SU-DHL-6 (cell line): Measurements from ENCODE around the gene MS4A4A.

ENCODE experiments used
- H2AFZ ChIP-seq: fragments of 200-600 bp; sonication (generic); 2 replicates; pipeline ENCODE4 v1.6.1; 2014; ENCODE audit warnings: low read depth, mild to moderate bottlenecking, moderate library complexity, mixed read lengths, antibody characterized with exemption, low read length; ENCODE audit not compliant: severe bottlenecking
- H3F3A ChIP-seq: fragments of 200-600 bp; shearing (Covaris generic); 2 replicates; pipeline ENCODE4 v1.6.0; 2016; ENCODE audit warnings: antibody characterized with exemption, mild to moderate bottlenecking; ENCODE audit not compliant: insufficient read depth
- H3K27ac ChIP-seq: fragments of 200-600 bp; sonication (generic); 2 replicates; pipeline ENCODE4 v1.5.1; 2016; ENCODE audit warnings: low read depth, mild to moderate bottlenecking, low read length, moderate library complexity, mixed read lengths
- H3K27me3 ChIP-seq: fragments of 200-600 bp; sonication (generic), shearing (Covaris generic); 2 replicates; pipeline ENCODE4 v1.6.0; 2014; ENCODE audit warnings: mild to moderate bottlenecking, low read length
- H3K36me3 ChIP-seq: fragments of 200-600 bp; sonication (generic); 2 replicates; pipeline ENCODE4 v1.6.1; 2014; ENCODE audit warnings: mild to moderate bottlenecking, low read length, mixed read lengths
- H3K4me2 ChIP-seq: fragments of 300-600, 200-600 bp; shearing (Covaris generic), sonication (generic); 2 replicates; pipeline ENCODE4 v1.6.0; 2014; ENCODE audit warnings: low read length, low read depth, mild to moderate bottlenecking; ENCODE audit not compliant: poor library complexity, severe bottlenecking
- H3K4me3 ChIP-seq: fragments of 200-600 bp; sonication (generic); 2 replicates; pipeline ENCODE4 v1.5.1; 2014; ENCODE audit warnings: antibody characterized with exemption, low read length, mild to moderate bottlenecking, mixed read lengths; ENCODE audit not compliant: insufficient read depth, poor library complexity, severe bottlenecking
- H3K79me2 ChIP-seq: fragments of 200-600 bp; sonication (generic); 2 replicates; pipeline ENCODE4 v1.6.1; 2014; ENCODE audit warnings: mild to moderate bottlenecking, low read length, moderate library complexity; ENCODE audit not compliant: insufficient read depth
- H3K9ac ChIP-seq: fragments of 200-600 bp; sonication (generic); 2 replicates; pipeline ENCODE4 v1.7.0; 2014; ENCODE audit warnings: mild to moderate bottlenecking, low read length
- H3K9me2 ChIP-seq: fragments of 200-600 bp; sonication (generic); replicated peaks from 2 replicates; pipeline ENCODE4 v1.6.1; 2014; ENCODE audit warnings: low read length; ENCODE audit not compliant: insufficient read depth
- H3K9me3 ChIP-seq: fragments of 200-600 bp; sonication (generic); 2 replicates; pipeline ENCODE4 v1.6.1; 2014; ENCODE audit warnings: low read length, mixed read lengths; ENCODE audit not compliant: insufficient read depth
- H4K20me1 ChIP-seq: fragments of 200-600 bp; sonication (generic); 2 replicates; pipeline ENCODE4 v1.6.1; 2014; ENCODE audit warnings: low read depth, mild to moderate bottlenecking, antibody characterized with exemption, low read length, moderate library complexity, mixed read lengths
- EZH2phosphoT487 ChIP-seq: fragments of 200-600 bp; sonication (generic), shearing (Covaris generic); conservative IDR thresholded peaks from 2 replicates; pipeline ENCODE4 v1.6.1; 2018; ENCODE audit warnings: mild to moderate bottlenecking, antibody characterized with exemption, low read length, moderate library complexity, mixed read lengths
- TF ChIP-seq, protein P1 (sequence below): fragments of 200-600 bp; sonication (generic); IDR thresholded peaks from one replicate; pipeline ENCODE4 v1.5.1; 2017; ENCODE audit warnings: antibody characterized with exemption, mild to moderate bottlenecking, low read length, moderate library complexity; ENCODE audit not compliant: insufficient read depth, poor library complexity, severe bottlenecking

Gene MS4A4A

GRCh38 chr11:60240662-60241061 lies 39.8 kb upstream of the MS4A4A start:
- H3K4me3 ChIP-seq = no peak overlapping the region
- H3K9me3 ChIP-seq = no peaks in the 10 kb centered on the region
- H3K27ac ChIP-seq = no peak overlapping the region
- no peak overlapping the region for H3K4me2 ChIP-seq
- H3K9ac ChIP-seq = no peak overlapping the region
- H4K20me1 ChIP-seq = no peaks in the 10 kb centered on the region
- H3K27me3 ChIP-seq = no peaks in the 10 kb centered on the region
- no peak overlapping the region for H2AFZ ChIP-seq
- H3K79me2 ChIP-seq = no peaks in the 10 kb centered on the region
- H3K9me2 ChIP-seq = no peaks in the 10 kb centered on the region
- no peaks in the 10 kb centered on the region for H3F3A ChIP-seq
- no peaks in the 10 kb centered on the region for H3K36me3 ChIP-seq
- TF ChIP-seq, protein P1, sequence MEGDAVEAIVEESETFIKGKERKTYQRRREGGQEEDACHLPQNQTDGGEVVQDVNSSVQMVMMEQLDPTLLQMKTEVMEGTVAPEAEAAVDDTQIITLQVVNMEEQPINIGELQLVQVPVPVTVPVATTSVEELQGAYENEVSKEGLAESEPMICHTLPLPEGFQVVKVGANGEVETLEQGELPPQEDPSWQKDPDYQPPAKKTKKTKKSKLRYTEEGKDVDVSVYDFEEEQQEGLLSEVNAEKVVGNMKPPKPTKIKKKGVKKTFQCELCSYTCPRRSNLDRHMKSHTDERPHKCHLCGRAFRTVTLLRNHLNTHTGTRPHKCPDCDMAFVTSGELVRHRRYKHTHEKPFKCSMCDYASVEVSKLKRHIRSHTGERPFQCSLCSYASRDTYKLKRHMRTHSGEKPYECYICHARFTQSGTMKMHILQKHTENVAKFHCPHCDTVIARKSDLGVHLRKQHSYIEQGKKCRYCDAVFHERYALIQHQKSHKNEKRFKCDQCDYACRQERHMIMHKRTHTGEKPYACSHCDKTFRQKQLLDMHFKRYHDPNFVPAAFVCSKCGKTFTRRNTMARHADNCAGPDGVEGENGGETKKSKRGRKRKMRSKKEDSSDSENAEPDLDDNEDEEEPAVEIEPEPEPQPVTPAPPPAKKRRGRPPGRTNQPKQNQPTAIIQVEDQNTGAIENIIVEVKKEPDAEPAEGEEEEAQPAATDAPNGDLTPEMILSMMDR = no peak
- no peak for TF ChIP-seq EZH2phosphoT487

- Histone ChIP-seq H3K9me2 (no peaks in the 10 kb centered on the region), H3K4me3 (no peak overlapping the region), H3F3A (no peaks in the 10 kb centered on the region), H3K27ac (no peak overlapping the region), H3K36me3 (no peaks in the 10 kb centered on the region), H4K20me1 (no peaks in the 10 kb centered on the region), H3K79me2 (no peaks in the 10 kb centered on the region), H3K4me2 (no peak overlapping the region), H3K9ac (no peak overlapping the region), H2AFZ (no peak overlapping the region), H3K27me3 (no peaks in the 10 kb centered on the region), H3K9me3 (no peaks in the 10 kb centered on the region)
- TF ChIP-seq, protein P1 = no peak
- no peak for TF ChIP-seq EZH2phosphoT487
Observed at GRCh38 chr11:60241786-60242185, 38.7 kb upstream of the MS4A4A start.

DNA sequence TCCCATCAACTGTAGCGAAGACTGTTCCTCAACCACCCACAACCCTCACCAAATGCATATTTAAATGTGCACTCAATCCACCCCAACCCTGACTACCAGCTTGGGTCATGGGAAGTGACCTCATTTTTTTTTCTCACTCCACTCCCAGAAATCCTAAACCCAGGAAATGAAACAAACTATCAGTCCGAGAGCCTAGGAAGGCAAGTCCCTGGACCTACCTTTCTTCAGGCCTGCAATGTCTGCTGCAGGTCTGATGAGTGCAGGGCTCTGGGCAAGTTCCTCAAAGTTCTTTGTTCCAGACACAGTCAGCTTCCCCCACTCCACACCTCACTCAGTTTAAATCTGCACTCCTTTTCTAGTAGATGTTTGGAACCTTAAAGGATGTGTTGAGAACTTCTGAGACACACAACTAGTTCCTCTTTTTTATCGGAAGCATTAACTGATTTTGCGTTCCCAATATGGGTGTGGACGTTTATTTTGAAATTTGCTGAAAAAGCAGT lies 37.7 kb upstream of the MS4A4A start, which contains the start of gene MS4A4E:
TSS of gene MS4A4E (minus strand) at position 398 of the 500 bp plus-strand sequence. CDS start 13,082 bp downstream, outside the sequence.
- TF ChIP-seq EZH2phosphoT487 = no peak
- TF ChIP-seq, protein P1 = no peak
- Histone ChIP-seq H3K79me2 (no peaks in the 10 kb centered on the region), H3K27me3 (no peaks in the 10 kb centered on the region), H3F3A (no peaks in the 10 kb centered on the region), H3K4me2 (no peak within 1 kb of the TSS), H3K36me3 (no peaks in the 10 kb centered on the region), H3K9ac (no peak within 1 kb of the TSS), H3K9me2 (no peaks in the 10 kb centered on the region), H2AFZ (no peak within 1 kb of the TSS), H3K4me3 (no peak within 1 kb of the TSS), H3K9me3 (no peaks in the 10 kb centered on the region), H4K20me1 (no peaks in the 10 kb centered on the region), H3K27ac (no peak within 1 kb of the TSS)
